ENCODE data around the gene PRPF6.

Gene PRPF6

DNA sequence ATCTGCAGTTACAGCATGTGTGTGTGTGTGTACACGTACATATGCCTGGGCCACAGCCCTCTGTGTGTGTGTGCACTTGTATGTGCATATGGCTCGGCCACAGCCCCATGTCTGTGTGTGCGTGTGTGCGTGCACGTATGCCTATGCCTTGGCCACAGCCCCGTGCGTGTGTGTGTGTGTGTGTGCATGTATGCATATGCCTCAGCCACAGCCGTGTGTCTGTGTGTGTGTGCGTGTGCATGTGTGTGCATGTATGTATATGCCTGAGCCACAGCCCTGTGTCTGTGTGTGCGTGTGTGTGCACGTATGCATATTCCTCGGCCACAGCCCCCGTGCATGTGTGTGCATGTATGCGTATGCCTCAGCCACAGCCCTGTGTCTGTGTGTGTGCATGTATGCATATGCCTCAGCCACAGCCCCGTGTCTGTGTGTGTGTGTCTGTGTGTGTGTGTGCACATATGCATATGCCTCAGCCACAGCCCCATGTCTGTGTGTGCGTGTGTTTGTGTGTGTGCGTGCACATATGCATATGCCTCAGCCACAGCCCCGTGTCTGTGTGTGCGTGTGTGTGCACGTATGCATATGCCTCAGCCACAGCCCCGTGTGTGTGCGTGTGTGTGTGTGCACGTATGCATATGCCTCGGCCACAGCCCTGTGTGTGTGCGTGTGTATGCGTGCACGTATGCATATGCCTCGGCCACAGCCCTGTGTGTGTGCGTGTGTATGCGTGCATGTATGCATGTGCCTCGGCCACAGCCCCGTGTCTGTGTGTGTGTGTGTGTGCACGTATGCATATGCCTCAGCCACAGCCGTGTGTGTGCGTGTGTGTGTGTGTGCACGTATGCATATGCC, 40.4 kb downstream of the PRPF6 start:
- no peak for DNase-seq

DNA sequence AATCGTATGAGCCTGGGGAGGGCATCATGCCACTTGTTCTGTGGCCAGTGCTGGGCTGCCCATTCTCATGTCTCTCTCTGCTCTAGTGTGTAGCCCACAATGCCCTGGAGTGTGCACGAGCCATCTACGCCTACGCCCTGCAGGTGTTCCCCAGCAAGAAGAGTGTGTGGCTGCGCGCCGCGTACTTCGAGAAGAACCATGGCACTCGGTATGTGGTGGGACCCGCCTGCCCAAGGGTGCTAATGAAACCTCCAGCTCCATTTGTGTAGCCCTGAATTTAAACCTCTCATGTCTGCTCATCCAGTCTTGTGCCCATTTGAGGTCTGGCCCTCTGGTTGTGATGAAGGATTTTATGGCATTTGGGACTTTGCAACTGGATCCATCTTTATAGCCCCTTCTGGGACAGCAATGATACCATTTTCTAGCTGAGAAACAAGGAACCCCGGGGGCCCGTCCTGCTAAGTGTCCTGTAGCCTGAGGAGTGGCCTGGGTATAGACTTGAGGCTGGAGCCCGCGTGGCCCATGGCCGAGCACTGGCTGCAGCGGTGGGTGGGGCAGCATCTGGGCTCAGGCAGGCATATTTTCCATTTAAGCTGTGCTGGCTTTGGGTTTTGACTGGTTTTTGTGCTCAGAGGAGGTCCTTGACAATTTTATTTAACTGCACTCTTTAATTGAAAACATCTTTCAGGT, 41.9 kb downstream of the PRPF6 start:
- no peak for DNase-seq

DNA sequence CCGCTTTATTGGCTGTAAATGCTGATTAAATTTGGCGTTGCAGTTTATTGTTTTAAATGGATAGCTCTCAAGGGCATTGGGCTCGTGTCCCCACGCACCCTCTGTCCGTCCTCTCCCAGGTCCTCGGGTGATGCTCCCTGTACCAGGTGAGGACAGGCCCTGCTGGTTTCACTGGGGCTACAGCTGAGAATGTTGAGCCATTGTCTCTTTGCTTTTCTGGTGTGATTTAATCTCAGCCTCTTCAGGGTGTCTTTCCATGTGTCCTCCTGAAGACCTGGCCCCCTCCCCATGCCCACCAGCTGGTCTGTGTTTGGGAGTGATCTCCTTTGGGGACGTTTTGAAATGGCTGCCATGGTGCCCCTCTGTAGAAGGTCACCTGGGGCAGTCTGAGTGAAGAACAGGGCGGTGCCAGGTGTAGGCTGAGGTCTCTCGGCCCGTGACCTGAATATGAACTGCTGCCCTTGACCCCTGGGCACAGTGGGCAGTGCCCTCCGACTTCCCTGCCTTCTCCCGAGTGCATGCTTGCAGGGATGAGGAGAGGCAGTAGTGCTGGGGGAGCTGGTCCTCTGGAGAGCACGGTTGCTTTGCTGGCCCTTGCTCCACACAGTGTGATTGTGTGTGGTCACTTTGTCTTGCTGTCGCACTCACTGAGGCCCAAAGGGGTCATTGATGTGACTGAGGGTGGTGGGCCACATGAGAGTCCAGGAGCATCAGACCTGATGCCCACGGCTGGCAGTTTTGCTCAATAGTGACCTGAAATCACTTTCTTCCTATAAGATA, 42.6 kb downstream of the PRPF6 start:
- no peak for DNase-seq

DNA sequence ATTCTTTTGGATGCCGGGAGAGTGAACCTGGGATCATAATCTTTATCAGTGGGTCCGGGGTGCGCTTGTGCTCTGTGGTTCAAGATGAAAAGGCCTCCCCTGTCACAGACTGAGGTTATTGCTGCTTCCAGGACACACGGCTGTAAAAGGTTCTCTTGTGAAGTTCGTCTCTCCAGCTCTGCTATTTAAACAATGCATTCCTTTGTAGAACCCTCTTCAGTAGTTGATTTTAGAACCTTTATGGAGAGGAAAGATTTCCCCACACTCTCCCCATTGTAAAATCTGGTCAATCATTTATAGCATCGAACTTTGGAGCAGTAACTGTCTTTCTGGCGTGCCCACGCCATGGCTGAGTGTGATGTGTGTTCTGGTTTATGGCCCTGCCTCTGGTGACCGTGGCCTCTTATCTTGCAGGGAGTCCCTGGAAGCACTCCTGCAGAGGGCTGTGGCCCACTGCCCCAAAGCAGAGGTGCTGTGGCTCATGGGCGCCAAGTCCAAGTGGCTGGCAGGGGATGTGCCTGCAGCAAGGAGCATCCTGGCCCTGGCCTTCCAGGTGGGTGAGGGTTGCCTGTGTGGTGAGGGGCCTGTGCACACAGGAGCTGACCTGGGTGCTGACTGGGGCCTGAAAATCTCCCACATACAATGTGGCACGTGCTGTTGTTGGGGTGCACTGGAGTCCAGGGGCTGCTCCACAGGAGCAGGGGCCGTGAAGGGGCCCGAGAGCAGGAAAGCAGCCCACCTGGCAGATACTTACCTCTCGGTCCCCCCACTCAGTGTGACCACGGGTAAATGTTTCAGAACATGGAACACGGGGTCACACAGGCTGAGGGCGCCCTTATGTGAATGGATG, 43.4 kb downstream of the PRPF6 start:
- DNase-seq, result no peak

DNA sequence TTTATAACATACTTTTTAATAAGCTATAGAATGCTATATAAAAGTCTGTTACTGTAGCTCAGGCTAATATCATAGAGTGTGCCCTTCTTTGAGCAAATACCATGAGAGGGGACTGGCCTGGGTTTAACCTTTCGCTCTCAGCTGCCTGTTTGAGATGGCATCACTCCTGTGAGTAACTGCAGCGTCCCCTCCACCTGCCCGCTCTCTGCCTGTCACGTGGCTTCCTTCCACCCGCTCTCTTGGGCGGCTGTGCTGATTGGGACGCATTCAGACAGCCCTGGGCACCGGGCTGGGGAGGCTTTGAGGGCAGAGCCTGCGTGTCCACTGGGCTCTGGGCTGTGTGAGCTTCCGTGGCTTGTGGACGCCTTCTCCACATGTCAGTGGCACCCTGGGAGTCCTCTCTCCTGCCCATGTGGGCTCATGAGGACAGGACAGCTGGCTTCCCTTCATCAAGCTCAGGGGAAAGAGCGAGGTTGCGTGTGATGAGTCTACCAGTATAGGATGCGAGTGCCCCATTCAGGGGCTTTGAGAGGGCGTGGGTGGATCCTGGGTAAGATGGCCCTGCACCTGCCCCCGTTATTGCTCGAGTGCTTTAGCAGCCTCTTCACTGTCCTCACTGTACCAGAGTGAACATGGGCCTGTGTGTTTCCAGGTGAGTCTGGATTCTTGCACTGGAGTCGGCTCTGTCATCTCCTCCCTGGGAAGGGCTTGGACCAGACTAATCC, 44.3 kb downstream of the PRPF6 start:
- no peak for DNase-seq

DNA sequence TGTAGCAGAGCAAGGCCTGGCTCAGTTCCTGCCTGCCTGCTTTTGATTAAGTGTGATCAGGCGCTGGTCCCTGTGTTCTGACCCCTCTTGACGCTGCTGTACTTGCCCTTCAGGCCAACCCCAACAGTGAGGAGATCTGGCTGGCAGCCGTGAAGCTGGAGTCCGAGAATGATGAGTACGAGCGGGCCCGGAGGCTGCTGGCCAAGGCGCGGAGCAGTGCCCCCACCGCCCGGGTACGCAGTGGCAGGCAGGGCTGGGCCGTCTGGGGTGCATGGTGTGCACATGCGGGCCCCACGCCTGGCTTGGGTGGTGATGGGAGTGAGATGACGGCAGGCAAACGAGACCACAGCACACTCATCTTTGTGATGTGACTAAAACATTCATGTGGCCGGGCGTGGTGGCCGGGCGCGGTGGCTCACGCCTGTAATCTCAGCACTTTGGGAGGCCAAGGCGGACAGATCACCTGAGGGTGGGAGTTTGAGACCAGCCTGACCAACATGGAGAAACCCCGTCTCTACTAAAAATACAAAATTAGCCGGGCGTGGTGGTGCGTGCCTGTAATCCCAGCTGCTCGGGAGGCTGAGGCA, 45.0 kb downstream of the PRPF6 start:
- no peak for DNase-seq

DNA sequence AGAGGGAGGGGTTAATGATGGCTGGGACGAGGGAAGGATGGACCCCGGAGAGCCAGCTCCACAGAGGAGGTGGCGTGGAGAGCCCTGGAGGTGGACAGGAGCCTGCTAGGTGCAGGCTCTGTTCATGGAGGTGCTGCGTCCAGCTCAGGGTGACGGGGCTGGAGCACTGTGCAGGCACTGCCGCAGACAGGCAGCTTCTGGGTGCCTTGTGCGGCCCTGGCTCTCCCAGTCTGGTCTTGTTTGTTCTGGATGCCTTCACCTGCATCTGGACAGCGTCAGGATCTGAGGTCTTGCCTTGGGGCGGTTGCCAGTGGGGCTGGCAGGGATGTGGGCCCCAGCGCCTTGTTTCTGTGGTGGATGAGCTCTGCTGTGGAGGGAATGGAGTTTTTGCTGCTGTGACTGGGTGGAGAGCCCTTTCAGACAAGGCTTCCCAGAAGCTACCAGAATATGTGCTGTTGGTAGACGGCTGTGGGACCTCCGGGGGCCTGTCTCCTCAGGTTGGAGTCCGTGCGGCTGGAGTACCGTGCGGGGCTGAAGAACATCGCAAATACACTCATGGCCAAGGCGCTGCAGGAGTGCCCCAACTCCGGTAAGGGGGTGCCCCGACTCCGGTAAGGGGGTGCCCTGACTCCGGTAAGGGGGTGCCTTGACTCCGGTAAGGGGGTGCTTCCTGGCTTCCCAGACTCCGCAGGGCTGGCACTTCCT, 47.2 kb downstream of the PRPF6 start:
- no peak for DNase-seq

DNA sequence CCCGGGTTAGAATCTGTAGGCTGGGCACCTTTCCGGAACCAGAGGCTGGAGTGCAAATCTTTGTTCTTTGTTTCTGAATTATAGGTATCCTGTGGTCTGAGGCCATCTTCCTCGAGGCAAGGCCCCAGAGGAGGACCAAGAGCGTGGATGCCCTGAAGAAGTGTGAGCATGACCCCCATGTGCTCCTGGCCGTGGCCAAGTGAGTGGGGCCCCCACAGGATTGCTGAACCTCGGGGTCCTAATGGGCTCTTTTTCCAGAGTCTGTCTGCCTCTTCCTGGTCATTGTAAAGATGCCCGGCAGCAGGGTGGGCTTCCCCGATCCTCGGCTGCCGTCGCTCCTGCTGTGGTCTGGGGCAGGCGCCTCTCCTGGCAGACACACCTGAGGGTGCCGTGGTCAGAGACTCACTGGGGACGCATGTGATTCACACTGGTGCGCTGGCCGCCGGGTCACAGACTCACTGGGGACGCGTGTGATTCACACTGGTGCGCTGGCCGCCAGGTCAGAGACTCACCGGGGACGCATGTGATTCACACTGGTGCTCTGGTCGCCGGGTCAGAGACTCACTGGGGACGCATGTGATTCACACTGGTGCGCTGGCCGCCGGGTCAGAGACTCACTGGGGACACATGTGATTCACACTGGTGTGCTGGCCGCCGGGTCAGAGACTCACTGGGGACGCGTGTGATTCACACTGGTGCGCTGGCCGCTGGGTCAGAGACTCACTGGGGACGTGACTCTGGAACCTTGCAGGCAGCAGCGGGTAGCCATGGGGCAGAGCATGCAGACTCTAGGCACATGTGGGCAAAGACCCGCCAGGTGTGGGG, 48.6 kb downstream of the PRPF6 start:
- DNase-seq, result no peak

DNA sequence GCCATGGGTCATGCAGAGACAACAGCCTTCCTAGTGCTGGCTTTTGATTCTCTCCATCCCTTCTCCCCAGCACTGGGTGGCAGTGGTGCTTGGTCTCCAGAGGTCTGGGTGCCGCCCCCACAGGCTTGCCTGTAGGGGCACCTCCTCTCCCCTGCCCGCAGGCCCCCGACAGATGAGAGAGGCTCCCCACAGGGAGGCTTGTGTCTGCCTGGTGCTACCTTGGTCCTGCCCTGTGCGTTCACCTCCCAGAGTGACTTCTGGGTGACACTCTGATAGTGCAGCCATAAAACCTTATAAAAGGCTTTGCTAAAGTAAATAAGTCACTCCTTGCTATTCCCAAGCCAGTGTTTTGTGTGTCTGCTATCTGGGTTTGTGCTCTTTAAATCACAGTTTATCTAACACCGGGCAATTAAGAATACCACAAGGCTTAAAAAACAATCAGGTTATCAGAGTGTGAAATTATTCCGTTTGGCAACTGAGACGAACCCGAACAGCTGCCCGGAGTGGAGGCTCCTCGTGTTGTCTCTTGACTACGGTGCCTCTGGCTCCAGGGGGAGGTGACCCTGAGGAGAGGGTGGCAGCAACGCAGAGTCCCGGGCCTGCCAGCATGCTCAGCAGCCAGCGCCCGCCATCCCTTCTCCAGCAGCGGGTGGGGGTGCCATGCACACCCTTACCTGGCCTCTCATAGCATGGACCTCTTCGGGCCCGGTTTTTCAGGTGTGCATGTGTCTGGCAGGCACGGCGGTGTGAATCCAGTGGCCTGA, 49.6 kb downstream of the PRPF6 start:
- DNase-seq, result no peak

DNA sequence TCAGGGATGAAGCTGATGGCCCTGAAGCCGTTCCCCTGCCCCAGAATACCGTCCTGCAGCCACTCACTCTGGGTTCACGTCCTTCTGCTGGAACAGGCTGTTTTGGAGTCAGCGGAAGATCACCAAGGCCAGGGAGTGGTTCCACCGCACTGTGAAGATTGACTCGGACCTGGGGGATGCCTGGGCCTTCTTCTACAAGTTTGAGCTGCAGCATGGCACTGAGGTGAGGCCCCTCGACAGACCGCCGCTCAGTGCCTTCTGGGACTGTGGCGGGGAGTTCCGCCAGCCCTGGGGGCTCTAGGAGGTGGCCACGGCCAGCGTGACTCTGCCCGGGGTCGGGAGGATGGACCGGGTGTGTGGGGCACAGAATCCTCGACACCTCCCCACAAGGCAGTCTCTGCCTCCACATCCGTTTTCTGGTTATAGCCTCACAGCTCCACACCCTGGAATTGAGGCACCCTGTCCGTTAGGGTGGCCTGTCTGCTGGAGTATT, 50.9 kb downstream of the PRPF6 start:
- DNase-seq, result no peak

DNA sequence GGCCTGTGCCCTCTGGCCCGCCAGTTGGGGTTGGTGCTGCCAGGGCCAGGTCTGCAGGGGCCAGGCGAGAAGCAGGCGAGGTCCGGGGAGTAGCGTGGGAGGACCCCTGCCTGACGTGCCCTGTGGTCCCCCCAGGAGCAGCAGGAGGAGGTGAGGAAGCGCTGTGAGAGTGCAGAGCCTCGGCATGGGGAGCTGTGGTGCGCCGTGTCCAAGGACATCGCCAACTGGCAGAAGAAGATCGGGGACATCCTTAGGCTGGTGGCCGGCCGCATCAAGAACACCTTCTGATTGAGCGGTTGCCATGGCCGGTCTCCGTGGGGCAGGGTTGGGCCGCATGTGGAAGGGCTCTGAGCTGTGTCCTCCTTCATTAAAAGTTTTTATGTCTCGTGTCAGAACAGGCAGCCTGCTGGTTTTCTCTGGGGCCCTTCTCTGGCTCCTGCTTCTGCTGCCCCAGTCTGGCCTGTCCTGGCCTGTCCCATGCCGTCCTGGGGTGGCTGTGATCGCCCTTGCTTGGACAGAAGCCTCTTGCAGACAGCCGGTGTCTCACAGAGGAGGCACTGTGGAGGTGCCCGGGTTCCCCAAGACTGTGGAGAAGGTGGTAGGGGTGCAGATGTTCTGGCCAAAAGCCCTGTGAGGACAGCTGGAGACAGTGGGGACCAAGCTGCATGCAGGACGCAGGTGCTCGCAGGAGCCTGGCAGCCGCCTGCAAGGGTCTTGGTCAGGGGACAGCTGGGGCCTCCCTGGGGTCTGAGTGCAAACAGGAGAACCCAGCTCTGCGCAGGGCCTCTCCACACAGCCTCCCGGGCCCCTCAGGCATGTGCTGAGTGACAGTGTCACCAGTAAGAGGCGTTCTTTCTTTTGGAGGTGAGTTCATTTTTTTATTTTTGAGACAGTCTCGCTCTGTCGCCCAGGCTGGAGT, 52.0 kb downstream of the PRPF6 start:
- DNase-seq, result no peak

DNA sequence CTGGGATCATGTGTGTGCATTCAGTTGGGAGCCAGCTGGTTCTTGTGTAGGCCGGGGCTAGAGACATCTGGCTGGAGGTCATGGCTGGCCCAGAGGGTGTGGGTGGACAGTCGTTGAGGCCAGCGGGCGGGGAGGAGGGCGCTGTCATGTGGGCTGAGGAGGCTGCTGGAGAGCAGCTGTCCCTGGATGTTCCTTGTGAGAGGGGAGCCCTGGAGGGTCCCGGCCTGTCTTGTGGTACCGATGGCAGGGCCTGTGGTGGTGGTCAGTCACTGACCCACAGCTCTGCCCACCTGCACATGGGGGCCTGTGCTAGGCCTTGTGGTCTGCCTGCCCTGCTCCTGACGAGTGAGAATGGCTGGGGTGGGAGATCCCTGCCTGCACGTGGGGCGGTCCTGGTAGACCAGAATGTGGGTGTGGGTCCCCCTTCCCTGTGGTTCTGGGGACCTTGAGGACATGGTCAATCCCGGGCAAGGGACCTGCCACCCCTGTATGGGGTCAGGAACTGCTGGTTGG, 53.1 kb downstream of the PRPF6 start:
- no peak for DNase-seq

DNA sequence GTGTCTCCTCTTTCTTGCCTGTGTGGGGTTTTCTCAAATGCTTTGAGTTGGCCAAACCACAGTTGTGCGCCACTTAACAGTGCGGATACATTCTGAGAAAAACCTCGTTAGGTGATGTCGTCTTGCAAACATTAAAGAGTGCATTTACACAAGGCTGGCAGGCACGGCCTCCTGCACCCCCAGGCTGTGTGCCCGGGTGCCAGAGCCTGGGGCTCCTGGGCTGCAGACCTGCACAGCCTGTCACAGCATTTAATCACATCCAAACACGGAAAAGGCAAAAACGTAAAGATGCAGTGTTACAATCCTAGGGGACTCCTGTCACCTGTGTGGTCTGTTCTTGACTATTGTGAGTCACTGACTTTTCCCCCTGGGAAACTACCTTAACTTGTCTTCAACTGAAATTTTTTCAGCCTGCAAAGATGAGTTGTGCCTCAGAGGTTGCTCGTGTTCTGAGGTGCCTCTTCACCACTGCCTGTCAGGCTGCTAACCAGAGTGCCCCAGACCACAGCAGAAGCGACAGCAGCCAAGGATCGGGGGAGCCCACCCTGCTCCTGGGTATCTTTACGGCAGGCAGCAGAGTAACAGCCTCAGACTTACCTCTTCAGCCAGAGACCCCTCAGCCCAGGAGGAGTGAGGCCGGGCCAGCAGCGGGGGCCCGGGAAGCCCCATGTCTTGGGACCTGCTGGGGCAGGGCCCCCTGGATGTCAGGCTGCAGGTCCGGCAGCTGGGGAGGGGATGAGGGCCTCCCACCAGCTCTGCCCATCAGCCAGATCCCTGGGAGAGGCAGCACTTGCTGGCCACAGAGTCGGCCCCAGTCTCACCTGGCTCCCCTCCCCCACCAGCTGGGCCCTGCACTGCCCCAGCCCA, 54.4 kb downstream of the PRPF6 start:
- DNase-seq, result peak; percentile 82

DNA sequence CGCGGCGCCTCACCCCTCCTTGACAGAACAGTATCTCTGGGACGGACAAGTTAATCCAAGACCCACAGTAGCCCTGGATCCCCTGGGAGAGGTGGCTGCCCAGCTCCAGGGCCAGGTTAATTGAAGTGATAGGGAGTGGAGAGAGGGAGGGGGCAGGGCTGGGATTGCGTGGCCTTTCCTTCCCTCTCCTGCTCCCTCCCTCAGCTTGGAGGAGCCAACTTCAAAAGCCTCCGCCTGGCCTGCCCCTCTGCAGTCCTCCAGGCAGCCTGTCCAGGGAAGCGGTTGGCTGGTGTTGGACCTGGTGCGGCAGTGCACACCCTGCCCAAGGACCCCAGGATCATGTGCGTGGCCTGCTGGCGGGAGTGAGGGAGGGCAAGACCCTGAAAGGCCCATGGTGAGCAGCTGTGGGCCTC, 55.0 kb downstream of the PRPF6 start, which contains the start of gene C20orf204:
TSS of gene C20orf204 (plus strand) at position 250 of the 413 bp plus-strand sequence. CDS start at position 392, 142 bp downstream.
- DNase-seq, result no peak

DNA sequence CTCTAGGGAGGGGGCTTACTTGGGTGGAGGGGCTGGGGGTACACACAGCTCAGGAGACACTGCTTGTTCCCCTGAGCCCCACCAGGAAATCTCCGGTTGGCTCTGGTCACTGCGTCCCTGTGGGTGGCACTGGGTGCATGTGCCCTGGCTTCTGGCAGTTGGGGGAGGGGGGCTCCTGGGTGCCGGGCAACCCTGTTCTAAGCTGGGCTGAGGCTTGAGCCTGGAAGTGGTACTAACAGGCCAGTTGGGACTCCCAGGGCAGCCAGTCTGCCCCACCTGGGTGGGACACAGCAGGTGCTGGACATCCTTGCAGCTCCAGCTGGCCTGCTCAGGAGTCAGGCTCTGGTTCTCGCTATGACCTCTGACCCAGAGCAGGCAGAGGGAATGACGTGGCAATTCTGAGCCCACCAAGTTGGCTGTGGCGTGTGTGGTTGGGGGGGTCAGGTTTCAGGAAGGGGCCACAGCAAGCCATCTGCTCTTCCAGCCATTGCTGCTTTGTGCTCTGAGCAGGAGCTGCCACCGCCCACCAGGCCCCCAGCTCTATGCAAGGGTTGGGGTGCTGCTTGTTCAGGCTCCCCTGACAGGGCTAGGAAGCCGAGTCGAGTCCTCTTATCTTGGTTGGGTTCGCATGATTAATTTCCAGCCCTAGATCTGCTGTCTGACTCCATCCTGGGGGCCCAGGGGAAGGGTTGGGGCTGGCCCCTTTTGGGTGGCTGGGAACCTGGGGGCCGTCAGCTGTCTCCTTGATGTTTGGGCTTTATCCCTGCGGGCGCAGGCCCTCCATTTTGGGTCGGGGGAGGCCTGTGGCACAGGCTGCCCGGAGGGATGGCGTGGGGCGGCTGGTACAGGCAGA, 55.6 kb downstream of the PRPF6 start:
- no peak for DNase-seq

DNA sequence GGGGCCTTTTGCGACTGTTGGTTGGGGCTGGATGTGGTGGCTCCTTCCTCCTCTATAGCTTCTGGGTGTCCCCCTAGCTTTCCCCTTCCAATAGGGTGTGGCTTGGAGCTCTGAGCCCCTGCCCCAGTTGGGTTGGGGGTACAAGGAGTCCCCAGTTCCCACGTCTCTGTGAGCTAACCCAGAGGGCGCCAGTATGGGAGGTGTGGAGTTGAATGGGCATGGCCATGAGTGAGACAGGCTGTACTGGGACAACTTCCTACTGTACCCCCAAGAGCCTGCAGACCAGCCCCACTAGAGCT, 56.2 kb downstream of the PRPF6 start:
- no peak for DNase-seq
